GM12878 (cell line): Measurements from ENCODE around the gene PPBP. TPM values are rescaled to one million over a fixed set of nuclear protein-coding genes. Genes with fewer than 3 reads are reported as not detected.

Source experiments
- ATAC-seq: fragments of 200-7000 bp; cut with Tn5 transposase; 3 replicates; pipeline ENCODE4 v1.9.1; 2020; ENCODE audit warnings: mild to moderate bottlenecking, moderate library complexity
- BruUV-seq: library from RNA; stranded (reverse); fragments of 400-500 nt; replicated peaks from 2 replicates; lab custom pipeline; 2021; lab: Mats Ljungman, UMichigan
- CTCF ChIA-PET: fragments of 300-600 bp; sonication (Branson Sonifier 250); formaldehyde crosslinking; extraction: SDS; loops from one replicate; lab custom pipeline; 2021; ENCODE audit warnings: inconsistent platforms; lab: Yijun Ruan, JAX
- POLR2A ChIA-PET: fragments of 350-600 bp; formaldehyde crosslinking; extraction: SDS; loops from one replicate; lab custom pipeline; 2021; ENCODE audit warnings: inconsistent platforms; lab: Charles Lee
- RAD21 ChIA-PET: fragments of 300-600 bp; sonication (Branson Sonifier 250); formaldehyde crosslinking; loops from one replicate; lab custom pipeline; 2023; ENCODE audit warnings: antibody characterized with exemption; ENCODE audit not compliant: unreplicated experiment; lab: Charles Lee
- SMC1A ChIA-PET: fragments of 300-600 bp; sonication (Branson Sonifier 250); formaldehyde crosslinking; loops from one replicate; lab custom pipeline; 2023; ENCODE audit not compliant: unreplicated experiment, uncharacterized antibody; lab: Charles Lee
- DNase-seq: peaks from one replicate; pipeline ENCODE4 v3.0.0-alpha.2; 2011; ENCODE audit warnings: low read depth, low spot score
- FAIRE-seq: peaks from 3 replicates; lab custom pipeline; 2011; peaks lifted over from hg19 to GRCh38; lab: Jason Lieb, UNC
- H2AFZ ChIP-seq: 2 replicates; pipeline ENCODE4 v1.6.0; 2011; ENCODE audit warnings: low read depth, low read length, control low read depth; ENCODE audit not compliant: control insufficient read depth
- H3K27ac ChIP-seq: 2 replicates; pipeline ENCODE4 v1.5.1; 2011; ENCODE audit warnings: control low read depth; ENCODE audit not compliant: control insufficient read depth, insufficient read depth
- H3K27me3 ChIP-seq, 2 experiments: replicated peaks in 1 of 2; 2 replicates each; pipeline versions ENCODE4 v1.6.0 to v1.6.1; 2011; ENCODE audit warnings: low read length in 1 of 2; ENCODE audit not compliant: control insufficient read depth in 2 of 2, insufficient read depth in 2 of 2
- H3K36me3 ChIP-seq, 2 experiments: 2 replicates each; pipeline ENCODE4 v1.5.1; 2011; ENCODE audit warnings: low read length in 1 of 2; ENCODE audit not compliant: control insufficient read depth in 2 of 2, insufficient read depth in 2 of 2
- H3K4me1 ChIP-seq: 2 replicates; pipeline ENCODE4 v1.6.1; 2011; ENCODE audit warnings: mild to moderate bottlenecking, low read length, moderate library complexity, mixed read lengths; ENCODE audit not compliant: control insufficient read depth, insufficient read depth
- H3K4me2 ChIP-seq: 2 replicates; pipeline ENCODE4 v1.6.0; 2011; ENCODE audit warnings: control low read depth; ENCODE audit not compliant: control insufficient read depth, insufficient read depth
- H3K4me3 ChIP-seq: fragments of 200-600 bp; sonication (generic); 2 replicates; pipeline ENCODE4 v1.5.1; 2016
- H3K79me2 ChIP-seq: 2 replicates; pipeline ENCODE4 v1.6.0; 2011; ENCODE audit warnings: low read length; ENCODE audit not compliant: control insufficient read depth, insufficient read depth
- H3K9ac ChIP-seq: 2 replicates; pipeline ENCODE4 v1.8.0; 2011; ENCODE audit warnings: low read length, control low read depth, mixed read lengths; ENCODE audit not compliant: control insufficient read depth, insufficient read depth
- H3K9me3 ChIP-seq: replicated peaks from 3 replicates; pipeline ENCODE4 v1.5.1; 2011; ENCODE audit warnings: mild to moderate bottlenecking, low read length; ENCODE audit not compliant: control insufficient read depth, insufficient read depth
- H4K20me1 ChIP-seq: 2 replicates; pipeline ENCODE4 v1.6.0; 2011; ENCODE audit not compliant: control insufficient read depth, insufficient read depth
- CREM ChIP-seq: IDR thresholded peaks from 2 replicates; pipeline ENCODE4 v1.6.1; 2014; ENCODE audit warnings: antibody characterized with exemption, low read depth
- GATAD2B ChIP-seq: fragments of 450-650 bp; conservative IDR thresholded peaks from 2 replicates; pipeline ENCODE4 v1.6.1; 2017; ENCODE audit warnings: low read depth, mild to moderate bottlenecking, moderate library complexity
- MYB ChIP-seq: fragments of 150-350 bp; IDR thresholded peaks from 2 replicates; pipeline ENCODE4 v1.6.1; 2014; ENCODE audit warnings: mild to moderate bottlenecking, low read depth, low read length, borderline replicate concordance
- PAX8 ChIP-seq: fragments of 450-650 bp; IDR thresholded peaks from 2 replicates; pipeline ENCODE4 v1.6.1; 2017; ENCODE audit warnings: mild to moderate bottlenecking, moderate library complexity
- WGBS: methylation state at CpG from one replicate; pipeline ENCODE4 v1.1.6; 2016; ENCODE audit warnings: low lambda C conversion rate; ENCODE audit not compliant: insufficient replicate concordance, insufficient coverage; ENCODE audit errors: missing lambda C conversion rate; 5-methylcytosine and 5-hydroxymethylcytosine counted together
- in situ Hi-C: fragments of 300-500 bp; cut with MboI; formaldehyde crosslinking; loops from 9 replicates; pipeline ENCODE4 v1.14.3; 2018; ENCODE audit warnings: mixed read lengths
- intact Hi-C: fragments of 100-400 bp; cut with micrococcal nuclease; formaldehyde crosslinking; loops from one replicate; pipeline ENCODE4 v1.14.2; 2022; ENCODE audit not compliant: unreplicated experiment
- polyA plus RNA-seq, 11 experiments: library from polyadenylated mRNA; depleted of rRNA in 4 of 11; unstranded in 6 of 11; stranded (reverse) in 5 of 11; fragments of >200 nt; fragmentation: Nextera tagmentation in 4 of 11; fragmentation: Illumina TruSeq in 1 of 11; extraction: Ambion mirVana in 4 of 11; extraction: Trizol in 1 of 11; gene quantifications; 1 replicate in 1 of 11; 2 replicates in 10 of 11; pipeline versions ENCODE4 v1.2.1 to v1.2.3, GENCODE V29; 2011 to 2016; ENCODE audit warnings: inconsistent platforms in 2 of 11, missing spikeins in 2 of 11, low read depth in 1 of 11
- total RNA-seq, 4 experiments: library from RNA; depleted of rRNA in 3 of 4; stranded (reverse); fragments of >200 nt in 3 of 4; fragmentation: Illumina TruSeq in 1 of 4; extraction: Trizol in 1 of 4; gene quantifications; 2 replicates each; pipeline versions ENCODE4 v1.2.1 to v1.2.3, GENCODE V29; 2013 to 2021
- TF ChIP-seq, protein P1 (sequence below): fragments of 450-650 bp; formaldehyde crosslinking; IDR thresholded peaks from 2 replicates; pipeline ENCODE4 v1.4.0; 2022; ENCODE audit warnings: mild to moderate bottlenecking, moderate library complexity

PPBP gene
- total and polyA plus RNA-seq, 10 of the 15 experiments (the other 5 are each of a cell fraction or from before 2014, with no cell fraction given) = not detected

DNA sequence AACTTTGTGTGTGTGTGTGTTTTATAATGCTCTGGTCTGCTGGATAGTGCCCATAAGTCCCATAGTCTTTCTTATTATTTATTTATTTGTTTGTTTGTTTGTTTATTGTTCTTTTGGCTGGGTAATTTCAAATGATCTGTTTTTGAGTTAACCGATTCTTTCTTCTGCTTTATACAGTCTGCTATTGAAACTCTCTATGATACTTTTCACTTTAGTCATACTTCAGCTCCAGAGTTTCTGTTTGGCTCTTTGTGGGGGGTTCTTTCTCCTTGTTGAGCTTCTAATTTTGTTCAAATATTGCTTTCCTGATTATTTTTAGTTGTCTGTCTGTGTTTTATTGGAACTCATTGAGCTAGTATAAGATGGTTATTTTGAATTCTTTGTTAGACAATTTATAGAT lies 40.5 kb upstream of the PPBP start:
- in situ Hi-C loops (no loop called here), intact Hi-C loops (no loop called here)
- BruUV-seq = no TSS peak
- no peak for ATAC-seq
- Histone ChIP-seq H3K27me3 (no peaks in the 10 kb centered on the region), H3K27ac (no peak overlapping the region), H3K79me2 (no peaks in the 10 kb centered on the region), H3K9ac (no peak overlapping the region), H3K4me2 (no peak overlapping the region), H3K4me3 (no peak overlapping the region), H3K9me3 (no peaks in the 10 kb centered on the region), H2AFZ (no peak overlapping the region), H3K36me3 (no peaks in the 10 kb centered on the region), H3K4me1 (no peaks in the 10 kb centered on the region), H4K20me1 (no peaks in the 10 kb centered on the region)
- SMC1A ChIA-PET = no interaction called here
- no peak for DNase-seq
- TF ChIP-seq PAX8 = no peak
- no peak for TF ChIP-seq GATAD2B
- TF ChIP-seq CREM = no peak
- no peak for TF ChIP-seq MYB
- TF ChIP-seq, protein P1, sequence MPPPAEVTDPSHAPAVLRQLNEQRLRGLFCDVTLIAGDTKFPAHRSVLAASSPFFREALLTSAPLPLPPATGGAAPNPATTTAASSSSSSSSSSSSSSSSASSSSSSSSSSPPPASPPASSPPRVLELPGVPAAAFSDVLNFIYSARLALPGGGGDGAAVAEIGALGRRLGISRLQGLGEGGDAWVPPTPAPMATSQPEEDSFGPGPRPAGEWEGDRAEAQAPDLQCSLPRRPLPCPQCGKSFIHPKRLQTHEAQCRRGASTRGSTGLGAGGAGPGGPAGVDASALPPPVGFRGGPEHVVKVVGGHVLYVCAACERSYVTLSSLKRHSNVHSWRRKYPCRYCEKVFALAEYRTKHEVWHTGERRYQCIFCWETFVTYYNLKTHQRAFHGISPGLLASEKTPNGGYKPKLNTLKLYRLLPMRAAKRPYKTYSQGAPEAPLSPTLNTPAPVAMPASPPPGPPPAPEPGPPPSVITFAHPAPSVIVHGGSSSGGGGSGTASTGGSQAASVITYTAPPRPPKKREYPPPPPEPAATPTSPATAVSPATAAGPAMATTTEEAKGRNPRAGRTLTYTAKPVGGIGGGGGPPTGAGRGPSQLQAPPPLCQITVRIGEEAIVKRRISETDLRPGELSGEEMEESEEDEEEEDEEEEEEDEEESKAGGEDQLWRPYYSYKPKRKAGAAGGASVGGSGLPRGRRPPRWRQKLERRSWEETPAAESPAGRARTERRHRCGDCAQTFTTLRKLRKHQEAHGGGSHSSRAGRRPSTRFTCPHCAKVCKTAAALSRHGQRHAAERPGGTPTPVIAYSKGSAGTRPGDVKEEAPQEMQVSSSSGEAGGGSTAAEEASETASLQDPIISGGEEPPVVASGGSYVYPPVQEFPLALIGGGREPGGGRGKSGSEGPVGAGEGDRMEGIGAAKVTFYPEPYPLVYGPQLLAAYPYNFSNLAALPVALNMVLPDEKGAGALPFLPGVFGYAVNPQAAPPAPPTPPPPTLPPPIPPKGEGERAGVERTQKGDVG (CRISPR knock-in tag) = no peak
- RAD21 ChIA-PET = no interaction called here
- FAIRE-seq = no peak
- 0% methylated on average over 1 of the region's 1 CpG for WGBS
- CTCF ChIA-PET = no interaction called here
- POLR2A ChIA-PET = no interaction called here
